ENCODE data around the gene SDCCAG8.
A peak's percentile ranks its signal among the peaks of the same experiment; 100 is the strongest.

SDCCAG8 gene

GRCh38 chr1:243431591-243431990, 175.8 kb downstream of the SDCCAG8 start:
- TF ChIP-seq CTCF (IDR thresholded peaks at IDR 0.05; ENCODE audit: low read depth, low read length, missing control alignments) = no peak
- H3K27me3 ChIP-seq (replicated peaks) = no peaks in the 10 kb centered on the region
- H3K36me3 ChIP-seq (replicated peaks) = peaks cover 4% of the 10 kb centered on the region
- DNase-seq = no peak
- no peak overlapping the region for H3K27ac ChIP-seq
- in situ Hi-C loops (cut with HindIII; ENCODE audit: low pct_ligation_motif_present, low sequenced_read_pairs) = no loop called here
- no peak overlapping the region for H3K4me3 ChIP-seq (ENCODE audit: low read depth, low read length)

- Histone ChIP-seq H3K27ac (no peak overlapping the region), H3K27me3 (replicated peaks) (no peaks in the 10 kb centered on the region), H3K4me3 (ENCODE audit: low read depth, low read length) (no peak overlapping the region), H3K36me3 (replicated peaks) (peaks cover 4% of the 10 kb centered on the region)
- DNase-seq = no peak
- TF ChIP-seq CTCF (IDR thresholded peaks at IDR 0.05; ENCODE audit: low read depth, low read length, missing control alignments) = no peak
- in situ Hi-C loops (cut with HindIII; ENCODE audit: low pct_ligation_motif_present, low sequenced_read_pairs) = no loop called here
Measured at GRCh38 chr1:243432136-243432535, 176.3 kb downstream of the SDCCAG8 start.

GRCh38 chr1:243433737-243434370, 178.0 kb downstream of the SDCCAG8 start:
- Histone ChIP-seq H3K4me3 (ENCODE audit: low read depth, low read length) (no peak overlapping the region), H3K27me3 (replicated peaks) (no peaks in the 10 kb centered on the region), H3K27ac (peak overlapping the region; percentile 18), H3K36me3 (replicated peaks) (peaks cover under 1% of the 10 kb centered on the region)
- peak; percentile 44 for DNase-seq
- in situ Hi-C loops (cut with HindIII; ENCODE audit: low pct_ligation_motif_present, low sequenced_read_pairs) = no loop called here
- TF ChIP-seq CTCF (IDR thresholded peaks at IDR 0.05; ENCODE audit: low read depth, low read length, missing control alignments) = no peak

GRCh38 chr1:243434594-243434993, 178.8 kb downstream of the SDCCAG8 start:
- DNase-seq = no peak
- in situ Hi-C loops (cut with HindIII; ENCODE audit: low pct_ligation_motif_present, low sequenced_read_pairs) = no loop called here
- Histone ChIP-seq H3K36me3 (replicated peaks) (no peaks in the 10 kb centered on the region), H3K4me3 (ENCODE audit: low read depth, low read length) (no peak overlapping the region), H3K27me3 (replicated peaks) (no peaks in the 10 kb centered on the region), H3K27ac (no peak overlapping the region)
- TF ChIP-seq CTCF (IDR thresholded peaks at IDR 0.05; ENCODE audit: low read depth, low read length, missing control alignments) = no peak

GRCh38 chr1:243435836-243436235, 180.0 kb downstream of the SDCCAG8 start:
- no peak overlapping the region for H3K27ac ChIP-seq
- H3K4me3 ChIP-seq (ENCODE audit: low read depth, low read length) = no peak overlapping the region
- DNase-seq = no peak
- TF ChIP-seq CTCF (IDR thresholded peaks at IDR 0.05; ENCODE audit: low read depth, low read length, missing control alignments) = no peak
- no peaks in the 10 kb centered on the region for H3K27me3 ChIP-seq (replicated peaks)
- H3K36me3 ChIP-seq (replicated peaks) = no peaks in the 10 kb centered on the region
- in situ Hi-C loops (cut with HindIII; ENCODE audit: low pct_ligation_motif_present, low sequenced_read_pairs) = no loop called here

GRCh38 chr1:243438146-243438545, 182.3 kb downstream of the SDCCAG8 start:
- Histone ChIP-seq H3K27ac (no peak overlapping the region), H3K4me3 (ENCODE audit: low read depth, low read length) (no peak overlapping the region), H3K27me3 (replicated peaks) (no peaks in the 10 kb centered on the region), H3K36me3 (replicated peaks) (no peaks in the 10 kb centered on the region)
- in situ Hi-C loops (cut with HindIII; ENCODE audit: low pct_ligation_motif_present, low sequenced_read_pairs) = no loop called here
- no peak for DNase-seq
- TF ChIP-seq CTCF (IDR thresholded peaks at IDR 0.05; ENCODE audit: low read depth, low read length, missing control alignments) = no peak
